ENCODE measurements around the gene LANCL1. TPM values are rescaled to one million over a fixed set of nuclear protein-coding genes. Genes with fewer than 3 reads are reported as not detected.
A peak's percentile ranks its signal among the peaks of the same experiment; 100 is the strongest.

The LANCL1 gene
- polyA plus RNA-seq, 12 donors: 42.5 to 75.0 (median 59.1) TPM; not detected in 1

DNA sequence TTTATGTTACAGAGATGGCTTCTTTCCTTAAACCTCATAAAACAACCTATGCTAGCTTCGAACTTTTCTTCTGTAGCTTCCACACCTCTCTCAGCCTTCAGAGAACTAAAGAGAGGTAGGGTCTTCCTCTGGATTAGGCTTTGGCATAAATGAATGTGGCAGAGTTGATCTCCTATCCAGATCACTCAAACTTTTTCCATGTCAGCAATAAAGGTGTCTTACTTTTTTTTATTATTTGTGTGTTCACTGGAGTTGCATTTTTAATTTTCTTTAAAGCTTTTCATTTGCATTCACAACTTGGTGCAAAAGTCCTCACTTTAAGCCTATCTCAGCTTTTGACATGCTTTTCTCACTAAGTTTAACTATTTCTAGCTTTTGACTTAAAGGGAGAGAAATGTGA is 66.0 kb downstream of the LANCL1 start:
- DNase-seq: no peak

DNA sequence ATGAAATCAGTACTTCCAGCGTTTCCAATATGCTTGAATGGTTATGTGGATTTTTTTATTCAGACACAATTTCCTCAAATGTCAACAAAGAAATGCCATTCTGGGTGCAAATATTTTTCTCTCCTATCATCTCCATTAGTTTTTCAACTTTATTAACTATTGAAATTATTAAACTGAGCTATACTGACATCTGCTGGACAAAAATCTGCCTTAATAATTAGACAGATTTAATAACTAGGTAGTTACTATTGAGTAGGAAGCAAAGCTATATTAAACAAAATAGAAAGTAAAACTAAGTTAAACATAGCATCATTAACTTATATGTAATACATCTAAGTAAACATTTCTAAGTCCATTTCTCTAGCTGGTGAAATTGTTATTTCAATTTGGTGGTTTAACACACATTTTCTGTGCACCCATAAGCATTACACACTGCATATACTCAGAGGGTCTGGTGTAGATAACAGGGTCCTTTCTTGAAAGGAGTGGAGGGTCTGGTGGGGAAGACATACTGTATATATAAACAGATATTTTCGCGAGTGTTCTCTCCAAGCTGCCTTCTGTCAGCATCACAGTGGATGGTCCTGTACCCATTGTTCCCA is 77.0 kb downstream of the LANCL1 start:
- peak; percentile 21 for DNase-seq

DNA sequence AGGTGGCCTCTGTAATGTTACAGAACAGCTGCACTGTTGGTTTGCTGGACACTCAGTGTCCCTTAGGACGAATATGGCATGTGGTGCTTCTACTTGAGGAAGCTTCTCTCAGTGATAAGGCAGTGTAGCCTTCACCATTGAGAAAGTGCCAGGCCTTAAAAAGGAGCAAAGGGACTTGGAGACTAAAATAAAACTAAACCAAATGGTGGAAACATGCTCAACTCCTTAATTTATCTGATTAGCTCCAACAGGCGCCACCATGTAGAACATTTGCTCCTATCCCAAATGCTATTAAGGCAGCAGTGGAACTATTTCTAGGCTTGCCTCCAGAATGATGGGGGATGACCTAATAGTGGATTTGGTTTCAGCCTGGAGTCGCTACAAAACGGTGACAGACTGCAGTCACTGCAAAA is 84.1 kb downstream of the LANCL1 start:
- DNase-seq: peak; percentile 67

DNA sequence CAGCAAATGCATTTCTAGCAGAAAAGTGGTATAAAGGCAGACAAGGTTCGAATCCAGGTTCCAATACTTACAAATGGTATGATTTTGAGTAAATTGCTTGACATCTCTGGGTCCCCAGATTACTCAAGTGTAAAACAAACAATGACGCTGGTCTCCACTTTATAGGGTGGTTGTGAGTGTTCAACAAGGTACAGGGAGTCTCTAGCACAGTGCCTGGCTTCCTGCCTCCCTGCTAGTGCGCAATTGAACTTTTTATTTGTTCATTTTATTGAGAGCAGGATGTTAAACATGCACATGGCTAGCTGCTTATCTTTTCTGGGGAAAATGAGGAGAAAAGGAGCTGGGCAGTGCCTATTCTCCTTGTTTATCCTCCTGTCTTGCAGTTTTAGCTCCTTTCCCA is 86.7 kb downstream of the LANCL1 start:
- DNase-seq: no peak

DNA sequence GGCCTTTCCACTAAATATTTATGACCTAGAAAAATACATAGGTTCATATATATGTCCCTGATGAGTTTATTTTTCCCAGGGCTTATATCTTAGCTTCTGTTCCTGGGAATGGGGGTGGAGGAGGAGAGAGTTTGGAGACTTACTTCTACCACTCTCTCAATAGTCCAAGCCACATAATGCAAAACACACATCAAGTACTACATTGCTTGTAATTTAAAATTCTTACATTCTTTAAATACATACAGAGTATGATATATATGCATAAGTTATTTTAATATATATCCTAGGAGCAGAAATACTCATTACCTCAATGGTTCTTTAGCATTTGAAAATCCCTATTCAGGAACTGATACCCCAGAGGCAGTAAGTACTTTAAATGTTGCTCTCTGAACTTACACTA is 88.4 kb downstream of the LANCL1 start:
- no peak for DNase-seq

DNA sequence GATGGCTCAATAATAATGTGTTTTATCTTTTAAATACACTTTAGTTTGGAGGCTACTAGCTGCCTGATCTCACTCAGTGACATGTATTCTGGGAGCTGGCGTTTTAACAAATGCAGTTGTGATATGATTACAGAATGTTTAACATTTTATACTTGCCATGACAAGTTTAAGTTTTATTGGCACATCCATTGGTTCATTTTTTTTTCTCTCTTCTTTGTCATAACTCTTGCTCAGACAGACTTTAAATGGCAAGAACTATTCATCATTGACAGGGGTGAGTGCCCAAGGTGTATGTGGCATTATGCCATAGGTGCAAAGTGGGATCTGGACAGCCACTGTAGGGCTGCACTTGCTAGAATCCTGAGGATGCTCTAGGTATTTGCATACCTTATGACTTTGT is 89.5 kb downstream of the LANCL1 start:
- DNase-seq: no peak

Other genes starting within 250 kb of the LANCL1 start
- over 10,000 TPM in 2 of 12 donors, 1,000 to 10,000 TPM in 10; 2,610 to 11,489 (median 7,577) TPM for gene MYL1, start 161.6 kb downstream of the LANCL1 start, polyA plus RNA-seq (ENCODE audit: insufficient read length in 12 of 12)
- gene CPS1, start 79.8 kb upstream of the LANCL1 start, polyA plus RNA-seq (ENCODE audit: insufficient read length in 12 of 12): 10 to 100 TPM in 1 of 12 donors, 1 to 10 TPM in 10, not detected in 1; 1.6 to 36.1 (median 3.2) TPM

Measured in muscle of arm (tissue), 12 donors.